ENCODE measurements around the gene SYPL1. TPM values are rescaled to one million over a fixed set of nuclear protein-coding genes. Genes with fewer than 3 reads are reported as not detected.

The SYPL1 gene
- total RNA-seq, 1 donor from 2014 or later = 59.7 TPM

- Histone ChIP-seq H3K4me2 (ENCODE audit: low read length) (no peak overlapping the region), H3K27ac (ENCODE audit: low read depth, low read length) (no peak overlapping the region), H4K20me1 (ENCODE audit: insufficient read depth, low read length) (no peaks in the 10 kb centered on the region), H3K27me3 (ENCODE audit: insufficient read depth, low read length) (no peaks in the 10 kb centered on the region), H3K4me1 (ENCODE audit: insufficient read depth, low read length) (no peaks in the 10 kb centered on the region), H3K79me2 (ENCODE audit: insufficient read depth, low read length) (no peaks in the 10 kb centered on the region), H2AFZ (ENCODE audit: low read depth, low read length) (no peak overlapping the region), H3K36me3 (ENCODE audit: insufficient read depth, low read length) (no peaks in the 10 kb centered on the region), H3K4me3 (ENCODE audit: insufficient read depth, low read depth, low read length) (no peak overlapping the region), H3K9ac (ENCODE audit: low read length) (no peak overlapping the region), H3K9me3 (ENCODE audit: insufficient read depth, low read depth, low read length) (no peaks in the 10 kb centered on the region)
- Mint-ChIP-seq H3K27ac (ENCODE audit: unreplicated experiment) (no peak overlapping the region), H3K4me1 (ENCODE audit: low read depth, unreplicated experiment) (peaks cover 10% of the 10 kb centered on the region), H3K9me3 (ENCODE audit: unreplicated experiment) (no peaks in the 10 kb centered on the region), H3K4me3 (ENCODE audit: unreplicated experiment) (no peak overlapping the region), H3K27me3 (ENCODE audit: low read depth, unreplicated experiment) (peaks cover 10% of the 10 kb centered on the region), H3K36me3 (ENCODE audit: low read depth, unreplicated experiment) (no peaks in the 10 kb centered on the region)
- DNase-seq (ENCODE audit: low read depth) = no peak
- no peak for FAIRE-seq
- no peak for TF ChIP-seq CTCF (IDR thresholded peaks at IDR 0.05; ENCODE audit: insufficient read depth, low read depth, low read length)
- TF ChIP-seq EZH2 (IDR thresholded peaks at IDR 0.05; ENCODE audit: insufficient read depth, low read length) = no peak
Measured at GRCh38 chr7:106143711-106144337, 31.7 kb upstream of the SYPL1 start.

- FAIRE-seq (no peak), DNase-seq (ENCODE audit: low read depth) (no peak)
- Histone ChIP-seq H3K27me3 (ENCODE audit: insufficient read depth, low read length) (peaks cover under 1% of the 10 kb centered on the region), H3K27ac (ENCODE audit: low read depth, low read length) (no peak overlapping the region), H3K9ac (ENCODE audit: low read length) (no peak overlapping the region), H2AFZ (ENCODE audit: low read depth, low read length) (no peak overlapping the region), H3K79me2 (ENCODE audit: insufficient read depth, low read length) (no peaks in the 10 kb centered on the region), H3K36me3 (ENCODE audit: insufficient read depth, low read length) (no peaks in the 10 kb centered on the region), H3K4me3 (ENCODE audit: insufficient read depth, low read depth, low read length) (no peak overlapping the region), H3K4me2 (ENCODE audit: low read length) (no peak overlapping the region), H4K20me1 (ENCODE audit: insufficient read depth, low read length) (no peaks in the 10 kb centered on the region), H3K9me3 (ENCODE audit: insufficient read depth, low read depth, low read length) (no peaks in the 10 kb centered on the region), H3K4me1 (ENCODE audit: insufficient read depth, low read length) (no peaks in the 10 kb centered on the region)
- no peaks in the 10 kb centered on the region for H3K9me3 Mint-ChIP-seq (ENCODE audit: unreplicated experiment)
- TF ChIP-seq CTCF (IDR thresholded peaks at IDR 0.05; ENCODE audit: insufficient read depth, low read depth, low read length) (no peak), EZH2 (IDR thresholded peaks at IDR 0.05; ENCODE audit: insufficient read depth, low read length) (no peak)
- no peaks in the 10 kb centered on the region for H3K36me3 Mint-ChIP-seq (ENCODE audit: low read depth, unreplicated experiment)
- no peak overlapping the region for H3K4me3 Mint-ChIP-seq (ENCODE audit: unreplicated experiment)
- peaks cover 7% of the 10 kb centered on the region for H3K27me3 Mint-ChIP-seq (ENCODE audit: low read depth, unreplicated experiment)
- H3K27ac Mint-ChIP-seq (ENCODE audit: unreplicated experiment) = no peak overlapping the region
- H3K4me1 Mint-ChIP-seq (ENCODE audit: low read depth, unreplicated experiment) = peaks cover 10% of the 10 kb centered on the region
Measured at GRCh38 chr7:106142136-106142535, 30.0 kb upstream of the SYPL1 start.

- FAIRE-seq (no peak), DNase-seq (ENCODE audit: low read depth) (no peak)
- no peaks in the 10 kb centered on the region for H3K36me3 ChIP-seq (ENCODE audit: insufficient read depth, low read length)
- Mint-ChIP-seq H3K4me3 (ENCODE audit: unreplicated experiment) (no peak overlapping the region), H3K4me1 (ENCODE audit: low read depth, unreplicated experiment) (peaks cover 10% of the 10 kb centered on the region), H3K27ac (ENCODE audit: unreplicated experiment) (no peak overlapping the region), H3K27me3 (ENCODE audit: low read depth, unreplicated experiment) (peaks cover 7% of the 10 kb centered on the region), H3K36me3 (ENCODE audit: low read depth, unreplicated experiment) (no peaks in the 10 kb centered on the region), H3K9me3 (ENCODE audit: unreplicated experiment) (no peaks in the 10 kb centered on the region)
- H3K9me3 ChIP-seq (ENCODE audit: insufficient read depth, low read depth, low read length) = no peaks in the 10 kb centered on the region
- TF ChIP-seq EZH2 (IDR thresholded peaks at IDR 0.05; ENCODE audit: insufficient read depth, low read length) (no peak), CTCF (IDR thresholded peaks at IDR 0.05; ENCODE audit: insufficient read depth, low read depth, low read length) (no peak)
- no peaks in the 10 kb centered on the region for H3K4me1 ChIP-seq (ENCODE audit: insufficient read depth, low read length)
- H2AFZ ChIP-seq (ENCODE audit: low read depth, low read length) = no peak overlapping the region
- H3K27ac ChIP-seq (ENCODE audit: low read depth, low read length) = no peak overlapping the region
- no peaks in the 10 kb centered on the region for H4K20me1 ChIP-seq (ENCODE audit: insufficient read depth, low read length)
- H3K79me2 ChIP-seq (ENCODE audit: insufficient read depth, low read length) = no peaks in the 10 kb centered on the region
- H3K4me3 ChIP-seq (ENCODE audit: insufficient read depth, low read depth, low read length) = no peak overlapping the region
- H3K9ac ChIP-seq (ENCODE audit: low read length) = no peak overlapping the region
- no peak overlapping the region for H3K4me2 ChIP-seq (ENCODE audit: low read length)
- peaks cover 3% of the 10 kb centered on the region for H3K27me3 ChIP-seq (ENCODE audit: insufficient read depth, low read length)
Measured at GRCh38 chr7:106140406-106141173, 28.5 kb upstream of the SYPL1 start.

Measured in astrocyte (in vitro differentiated cells and primary cell).